Neural progenitor cell (in vitro differentiated cells): Measurements from ENCODE around the gene OR2L8.

ENCODE experiments used
- CTCF ChIP-seq: fragments of 200-600 bp; sonication (generic); IDR thresholded peaks from 2 replicates; pipeline ENCODE4 v1.5.1; 2017; ENCODE audit warnings: antibody characterized with exemption, mild to moderate bottlenecking
- EZH2 ChIP-seq: fragments of 200-600 bp; sonication (generic); IDR thresholded peaks from 2 replicates; pipeline ENCODE4 v1.6.1; 2017; ENCODE audit warnings: antibody characterized with exemption, mild to moderate bottlenecking, moderate library complexity
- EZH2phosphoT487 ChIP-seq: fragments of 200-600 bp; sonication (generic); IDR thresholded peaks from 2 replicates; pipeline ENCODE4 v1.6.1; 2017; ENCODE audit warnings: antibody characterized with exemption

DNA sequence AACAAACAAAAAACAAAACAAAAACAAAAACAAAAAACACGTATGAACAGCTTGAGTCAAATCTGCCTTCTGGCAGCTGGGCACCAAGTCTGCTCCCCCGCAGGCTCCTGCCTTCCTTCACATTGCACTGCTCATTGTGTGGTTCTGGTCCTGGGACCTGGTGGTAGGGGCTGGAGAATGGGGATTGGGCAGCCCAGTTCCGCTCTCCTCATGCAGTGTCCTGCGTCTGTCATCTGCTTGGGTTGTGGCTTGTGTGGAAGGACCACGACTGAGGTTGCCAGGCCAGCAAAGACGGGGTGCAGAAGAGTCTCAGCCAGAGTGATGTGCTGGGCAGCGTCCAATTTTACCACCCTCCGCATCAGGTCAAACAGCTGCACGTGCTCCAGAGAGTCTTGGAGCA is 12.9 kb upstream of the OR2L8 start:
- TF ChIP-seq CTCF (no peak), EZH2 (no peak), EZH2phosphoT487 (no peak)
